WTC11 (cell line): Measurements from ENCODE around the gene SETD9. TPM values are rescaled to one million over a fixed set of nuclear protein-coding genes. Genes with fewer than 3 reads are reported as not detected.

ENCODE experiments used
- ATAC-seq: fragments of 200-7000 bp; cut with Tn5 transposase; 2 replicates; pipeline ENCODE4 v1.10.0; 2021; ENCODE audit warnings: mild to moderate bottlenecking, moderate library complexity
- CTCF ChIA-PET: fragments of 300-600 bp; sonication (Branson Sonifier 250); formaldehyde crosslinking; loops from one replicate; lab custom pipeline; 2021; ENCODE audit warnings: antibody characterized with exemption; lab: Charles Lee
- POLR2A ChIA-PET: fragments of 350-600 bp; sonication (Branson Sonifier 250); formaldehyde crosslinking; loops from one replicate; lab custom pipeline; 2021; ENCODE audit warnings: antibody characterized with exemption; lab: Charles Lee
- DNase-seq: peaks from one replicate; pipeline ENCODE4 v3.0.0; 2021; ENCODE audit warnings: low spot score
- H3K27ac Mint-ChIP-seq: 2 replicates; pipeline ENCODE4 v1.8.0; 2021; ENCODE audit warnings: mixed read lengths
- H3K27me3 Mint-ChIP-seq: 2 replicates; pipeline ENCODE4 v1.8.0; 2021; ENCODE audit warnings: low read depth, mild to moderate bottlenecking, moderate library complexity, mixed read lengths
- H3K36me3 Mint-ChIP-seq: 2 replicates; pipeline ENCODE4 v1.8.0; 2021; ENCODE audit warnings: mixed read lengths
- H3K4me1 Mint-ChIP-seq: 2 replicates; pipeline ENCODE4 v1.8.0; 2022; ENCODE audit warnings: mixed read lengths
- H3K4me3 Mint-ChIP-seq: 2 replicates; pipeline ENCODE4 v1.8.0; 2021; ENCODE audit warnings: mild to moderate bottlenecking, moderate library complexity, mixed read lengths
- H3K9me3 Mint-ChIP-seq: 2 replicates; pipeline ENCODE4 v1.8.0; 2021; ENCODE audit warnings: mixed read lengths
- ATF3 ChIP-seq: sonication (generic); formaldehyde crosslinking; conservative IDR thresholded peaks from 2 replicates; pipeline ENCODE4 v1.8.1; 2022; ENCODE audit warnings: mild to moderate bottlenecking, missing genetic modification reagents
- CREB1 ChIP-seq: sonication (generic); formaldehyde crosslinking; IDR thresholded peaks from 2 replicates; pipeline ENCODE4 v1.8.0; 2023; ENCODE audit warnings: mild to moderate bottlenecking, missing genetic modification reagents
- EMX1 ChIP-seq: fragments of 250-450 bp; sonication (Bioruptor Pico); IDR thresholded peaks from 2 replicates; pipeline ENCODE4 v1.8.0; 2021; ENCODE audit warnings: mild to moderate bottlenecking
- FOXJ3 ChIP-seq: sonication (generic); formaldehyde crosslinking; IDR thresholded peaks from 2 replicates; pipeline ENCODE4 v1.9.0; 2021; ENCODE audit warnings: missing genetic modification reagents, mild to moderate bottlenecking, borderline replicate concordance
- FOXP1 ChIP-seq: sonication (generic); formaldehyde crosslinking; IDR thresholded peaks from 2 replicates; pipeline ENCODE4 v1.8.0; 2022; ENCODE audit warnings: missing genetic modification reagents, mild to moderate bottlenecking, moderate library complexity, borderline replicate concordance
- GRHL2 ChIP-seq: fragments of 250-450 bp; sonication (Bioruptor Pico); IDR thresholded peaks from 2 replicates; pipeline ENCODE4 v1.8.0; 2022; ENCODE audit warnings: mild to moderate bottlenecking, moderate library complexity; ENCODE audit not compliant: insufficient replicate concordance, severe bottlenecking
- JAZF1 ChIP-seq: fragments of 250-450 bp; sonication (Bioruptor Pico); IDR thresholded peaks from 2 replicates; pipeline ENCODE4 v1.9.0; 2021; ENCODE audit warnings: moderate library complexity, mild to moderate bottlenecking, inconsistent platforms
- JUN ChIP-seq: sonication (generic); formaldehyde crosslinking; IDR thresholded peaks from 2 replicates; pipeline ENCODE4 v1.8.0; 2023; ENCODE audit warnings: mild to moderate bottlenecking, missing genetic modification reagents
- KAT7 ChIP-seq: sonication (generic); formaldehyde crosslinking; IDR thresholded peaks from 2 replicates; pipeline ENCODE4 v1.8.1; 2023; ENCODE audit warnings: missing genetic modification reagents, mild to moderate bottlenecking, borderline replicate concordance
- MAX ChIP-seq: sonication (generic); formaldehyde crosslinking; IDR thresholded peaks from 2 replicates; pipeline ENCODE4 v1.8.0; 2022; ENCODE audit warnings: mild to moderate bottlenecking, missing genetic modification reagents
- MLX ChIP-seq: sonication (generic); formaldehyde crosslinking; IDR thresholded peaks from 2 replicates; pipeline ENCODE4 v1.8.1; 2023; ENCODE audit warnings: mild to moderate bottlenecking, missing genetic modification reagents, moderate library complexity
- NR2C2 ChIP-seq: sonication (generic); formaldehyde crosslinking; IDR thresholded peaks from 2 replicates; pipeline ENCODE4 v1.8.0; 2022; ENCODE audit warnings: mild to moderate bottlenecking, missing genetic modification reagents
- SMAD4 ChIP-seq: sonication (generic); formaldehyde crosslinking; IDR thresholded peaks from 2 replicates; pipeline ENCODE4 v1.8.0; 2022; ENCODE audit warnings: mild to moderate bottlenecking, missing genetic modification reagents
- STAT6 ChIP-seq: sonication (generic); formaldehyde crosslinking; conservative IDR thresholded peaks from 2 replicates; pipeline ENCODE4 v1.8.1; 2023; ENCODE audit warnings: mild to moderate bottlenecking, low read depth, missing genetic modification reagents, moderate library complexity
- TCF7 ChIP-seq: sonication (generic); formaldehyde crosslinking; IDR thresholded peaks from 2 replicates; pipeline ENCODE4 v1.8.0; 2022; ENCODE audit warnings: mild to moderate bottlenecking, low read depth, missing genetic modification reagents, moderate library complexity
- TEAD4 ChIP-seq: sonication (generic); formaldehyde crosslinking; IDR thresholded peaks from 2 replicates; pipeline ENCODE4 v1.8.0; 2022; ENCODE audit warnings: mild to moderate bottlenecking, missing genetic modification reagents
- ZNF138 ChIP-seq: sonication (generic); formaldehyde crosslinking; conservative IDR thresholded peaks from 2 replicates; pipeline ENCODE4 v1.8.1; 2022; ENCODE audit warnings: mild to moderate bottlenecking, moderate library complexity, missing genetic modification reagents
- ZNF416 ChIP-seq: fragments of 250-450 bp; sonication (Bioruptor Pico); IDR thresholded peaks from 2 replicates; pipeline ENCODE4 v1.9.0; 2021; ENCODE audit warnings: mild to moderate bottlenecking, inconsistent platforms
- ZNF512 ChIP-seq: sonication (generic); formaldehyde crosslinking; IDR thresholded peaks from 2 replicates; pipeline ENCODE4 v1.8.1; 2022; ENCODE audit warnings: missing genetic modification reagents, borderline replicate concordance
- ZNF671 ChIP-seq: fragments of 250-450 bp; sonication (Bioruptor Pico); IDR thresholded peaks from 2 replicates; pipeline ENCODE4 v1.8.0; 2021; ENCODE audit warnings: mild to moderate bottlenecking
- total RNA-seq: library from RNA; stranded (reverse); gene quantifications from 3 replicates; pipeline ENCODE4 v1.2.3, GENCODE V29; 2021
- TF ChIP-seq, protein P1 (sequence below): sonication (generic); formaldehyde crosslinking; IDR thresholded peaks from 2 replicates; pipeline ENCODE4 v1.8.1; 2022; ENCODE audit warnings: low read depth, missing genetic modification reagents, borderline replicate concordance

Gene SETD9
- total RNA-seq, 1 experiment from 2014 or later, result 6.7 TPM

- TF ChIP-seq, protein P1, sequence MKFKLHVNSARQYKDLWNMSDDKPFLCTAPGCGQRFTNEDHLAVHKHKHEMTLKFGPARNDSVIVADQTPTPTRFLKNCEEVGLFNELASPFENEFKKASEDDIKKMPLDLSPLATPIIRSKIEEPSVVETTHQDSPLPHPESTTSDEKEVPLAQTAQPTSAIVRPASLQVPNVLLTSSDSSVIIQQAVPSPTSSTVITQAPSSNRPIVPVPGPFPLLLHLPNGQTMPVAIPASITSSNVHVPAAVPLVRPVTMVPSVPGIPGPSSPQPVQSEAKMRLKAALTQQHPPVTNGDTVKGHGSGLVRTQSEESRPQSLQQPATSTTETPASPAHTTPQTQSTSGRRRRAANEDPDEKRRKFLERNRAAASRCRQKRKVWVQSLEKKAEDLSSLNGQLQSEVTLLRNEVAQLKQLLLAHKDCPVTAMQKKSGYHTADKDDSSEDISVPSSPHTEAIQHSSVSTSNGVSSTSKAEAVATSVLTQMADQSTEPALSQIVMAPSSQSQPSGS (CRISPR knock-in tag), result no peak
- TF ChIP-seq ZNF416 (no peak), FOXJ3 (CRISPR knock-in tag) (no peak), CREB1 (CRISPR knock-in tag) (no peak), GRHL2 (CRISPR knock-in tag) (no peak), ZNF671 (CRISPR knock-in tag) (no peak), MLX (no peak), JAZF1 (no peak), JUN (CRISPR knock-in tag) (no peak), TEAD4 (no peak), FOXP1 (CRISPR knock-in tag) (no peak), NR2C2 (CRISPR knock-in tag) (no peak), STAT6 (CRISPR knock-in tag) (no peak), MAX (CRISPR knock-in tag) (no peak), ATF3 (CRISPR knock-in tag) (no peak)
- TF ChIP-seq, all 79 proteins: peak for 4
Measured at GRCh38 chr5:56910210-56910965, 992 bp downstream of the SETD9 start (continued).

GRCh38 chr5:56913766-56914165 is 4.4 kb downstream of the SETD9 start:
- POLR2A ChIA-PET, result interaction anchor here (0.6 kb wide), 1 partner anchor 19 kb away, joined by 3 read pairs; no protein-coding TSS in a partner anchor
- H3K9me3 Mint-ChIP-seq, result no peaks in the 10 kb centered on the region
- H3K4me3 Mint-ChIP-seq, result no peak overlapping the region
- H3K27ac Mint-ChIP-seq, result no peak overlapping the region
- H3K36me3 Mint-ChIP-seq, result peaks cover 6% of the 10 kb centered on the region
- no peak for TF ChIP-seq NR2C2 (CRISPR knock-in tag)
- TF ChIP-seq, all 79 proteins: peak for 0
- Mint-ChIP-seq H3K4me1 (peaks cover 29% of the 10 kb centered on the region), H3K27me3 (no peaks in the 10 kb centered on the region; the same call in 1 of the 2 replicates)
- no peak for ATAC-seq
- CTCF ChIA-PET, result no interaction called here
- no peak for DNase-seq

DNA sequence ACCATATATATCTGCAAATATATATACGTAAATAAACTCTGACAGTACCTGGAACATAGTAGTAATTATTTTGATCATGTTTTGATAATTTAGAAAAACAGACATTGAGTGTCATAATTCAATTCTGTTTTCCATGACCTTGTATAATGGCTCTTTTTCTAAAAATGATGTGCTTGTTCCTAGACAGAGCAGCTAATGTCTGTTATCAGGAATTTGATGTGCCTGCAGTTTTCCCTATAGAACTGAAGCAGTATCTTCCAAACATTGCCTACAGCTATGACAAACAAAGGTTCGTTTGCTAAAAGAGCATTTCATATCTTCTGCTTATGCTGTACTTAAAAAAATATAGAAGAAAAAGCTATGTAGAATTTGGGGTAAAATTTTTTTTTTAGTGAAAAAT is 5.3 kb downstream of the SETD9 start:
- no peak for DNase-seq
- ChIA-PET POLR2A (no interaction called here), CTCF (interaction anchor here (1.3 kb wide), 1 partner anchor 223 kb away, joined by 9 read pairs; no protein-coding TSS in a partner anchor)
- no peak overlapping the region for H3K4me3 Mint-ChIP-seq
- no peaks in the 10 kb centered on the region for H3K9me3 Mint-ChIP-seq
- H3K27ac Mint-ChIP-seq, result no peak overlapping the region
- no peak for ATAC-seq
- H3K4me1 Mint-ChIP-seq, result peaks cover 26% of the 10 kb centered on the region
- H3K27me3 Mint-ChIP-seq, result no peaks in the 10 kb centered on the region; the same call in 1 of the 2 replicates
- H3K36me3 Mint-ChIP-seq, result peaks cover 6% of the 10 kb centered on the region
- no peak for TF ChIP-seq EMX1 (CRISPR knock-in tag)
- TF ChIP-seq SMAD4, result no peak
- no peak for TF ChIP-seq TCF7
- no peak for TF ChIP-seq ZNF512
- no peak for TF ChIP-seq ZNF138 (CRISPR knock-in tag)
- TF ChIP-seq KAT7 (CRISPR knock-in tag), result no peak
- TF ChIP-seq STAT6 (CRISPR knock-in tag), result no peak
